H1 (cell line): ENCODE data around the gene ZNF350. TPM values are rescaled to one million over a fixed set of nuclear protein-coding genes. Genes with fewer than 3 reads are reported as not detected.
A peak's percentile ranks its signal among the peaks of the same experiment; 100 is the strongest.

Experiments used
- CTCF ChIA-PET: fragments of 300-600 bp; sonication (Branson Sonifier 250); formaldehyde crosslinking; loops from one replicate; lab custom pipeline; 2021; ENCODE audit not compliant: partially characterized antibody; lab: Charles Lee
- POLR2A ChIA-PET: fragments of 300-600 bp; sonication (Branson Sonifier 250); formaldehyde crosslinking; loops from one replicate; lab custom pipeline; 2021; ENCODE audit warnings: inconsistent platforms; ENCODE audit not compliant: partially characterized antibody; lab: Charles Lee
- DNase-seq, 2 experiments: peaks; one replicate each; pipeline versions ENCODE4 v3.0.0 to v3.0.0-alpha.2; 2010 to 2022; ENCODE audit warnings: low spot score in 2 of 2, low read depth in 1 of 2, mixed read lengths in 1 of 2
- FAIRE-seq: peaks from 2 replicates; lab custom pipeline; 2011; peaks lifted over from hg19 to GRCh38; lab: Jason Lieb, UNC
- H2AFZ ChIP-seq: 2 replicates; pipeline ENCODE4 v1.8.1; 2012; ENCODE audit warnings: low read length, inconsistent platforms
- H2AK5ac ChIP-seq: 2 replicates; pipeline ENCODE4 v1.6.1; 2013; ENCODE audit warnings: low read depth, low read length
- H2BK120ac ChIP-seq: replicated peaks from 2 replicates; pipeline ENCODE3; 2013; ENCODE audit warnings: low read depth, low read length, inconsistent platforms
- H2BK12ac ChIP-seq: 2 replicates; pipeline ENCODE4 v1.6.1; 2013; ENCODE audit warnings: low read depth, low read length
- H2BK15ac ChIP-seq: 2 replicates; pipeline ENCODE4 v1.6.1; 2013; ENCODE audit warnings: low read length
- H2BK20ac ChIP-seq: 2 replicates; pipeline ENCODE4 v1.6.1; 2013; ENCODE audit warnings: low read length
- H2BK5ac ChIP-seq: 2 replicates; pipeline ENCODE4 v1.6.1; 2013; ENCODE audit warnings: low read depth, low read length
- H3K14ac ChIP-seq: 2 replicates; pipeline ENCODE4 v1.6.1; 2013; ENCODE audit warnings: inconsistent platforms; ENCODE audit not compliant: insufficient read length
- H3K18ac ChIP-seq: 2 replicates; pipeline ENCODE4 v1.6.1; 2013; ENCODE audit warnings: low read length; ENCODE audit errors: extremely low read depth
- H3K23ac ChIP-seq: 2 replicates; pipeline ENCODE4 v1.6.1; 2013; ENCODE audit warnings: inconsistent platforms; ENCODE audit not compliant: insufficient read length
- H3K23me2 ChIP-seq: 2 replicates; pipeline ENCODE4 v1.6.1; 2013; ENCODE audit warnings: low read depth, low read length
- H3K27ac ChIP-seq: 2 replicates; pipeline ENCODE4 v1.6.1; 2011; ENCODE audit warnings: low read depth, low read length, inconsistent platforms
- H3K27me3 ChIP-seq, 4 experiments: replicated peaks in 1 of 4; 1 replicate in 1 of 4; 2 replicates in 3 of 4; pipeline versions ENCODE4 v1.6.1 to v1.8.1; 2011 to 2013; ENCODE audit warnings: low read length in 3 of 4, mild to moderate bottlenecking in 3 of 4, inconsistent platforms in 2 of 4, mixed read lengths in 2 of 4, moderate library complexity in 1 of 4; ENCODE audit not compliant: control insufficient read depth in 3 of 4, insufficient read depth in 3 of 4; ENCODE audit errors: extremely low read depth in 1 of 4
- H3K36me3 ChIP-seq, 4 experiments: 2 replicates each; pipeline versions ENCODE4 v1.6.1 to v1.8.1; 2011 to 2013; ENCODE audit warnings: mild to moderate bottlenecking in 4 of 4, low read length in 3 of 4, moderate library complexity in 2 of 4, control low read depth in 1 of 4, inconsistent platforms in 1 of 4; ENCODE audit not compliant: insufficient read depth in 4 of 4, control insufficient read depth in 2 of 4
- H3K4ac ChIP-seq: replicated peaks from 2 replicates; pipeline ENCODE3; 2013; ENCODE audit warnings: low read length, low read depth, mixed read lengths, inconsistent platforms; ENCODE audit not compliant: insufficient read length
- H3K4me1 ChIP-seq, 4 experiments: replicated peaks in 1 of 4; 1 replicate in 1 of 4; 2 replicates in 3 of 4; pipeline versions ENCODE4 v1.6.1 to v1.8.1; 2011 to 2013; ENCODE audit warnings: low read length in 3 of 4, inconsistent platforms in 2 of 4, mixed read lengths in 1 of 4; ENCODE audit not compliant: insufficient read depth in 4 of 4, control insufficient read depth in 3 of 4
- H3K4me2 ChIP-seq, 2 experiments: 2 replicates each; pipeline versions ENCODE4 v1.6.1 to v1.8.1; 2011 to 2013; ENCODE audit warnings: low read depth in 2 of 2, low read length in 2 of 2, control low read depth in 1 of 2, inconsistent platforms in 1 of 2, mild to moderate bottlenecking in 1 of 2; ENCODE audit not compliant: insufficient read depth in 1 of 2
- H3K4me3 ChIP-seq, 4 experiments: fragments of 200-600, 300-600 bp in 1 of 4; sonication (generic), shearing (Covaris generic), sonication (Bioruptor Twin) in 1 of 4; 2 replicates each; pipeline versions ENCODE4 v1.5.1 to v1.8.1; 2011 to 2016; ENCODE audit warnings: low read length in 4 of 4, low read depth in 3 of 4, control low read depth in 2 of 4, inconsistent platforms in 2 of 4, mild to moderate bottlenecking in 2 of 4, mixed read lengths in 1 of 4, moderate library complexity in 1 of 4; ENCODE audit not compliant: insufficient read depth in 2 of 4; ENCODE audit errors: extremely low read depth in 1 of 4
- H3K56ac ChIP-seq: replicated peaks from 2 replicates; pipeline ENCODE3; 2013; ENCODE audit warnings: low read depth, mild to moderate bottlenecking, mixed read lengths, low read length, inconsistent platforms; ENCODE audit not compliant: insufficient read length
- H3K79me1 ChIP-seq: 2 replicates; pipeline ENCODE4 v1.6.1; 2013; ENCODE audit warnings: low read depth, low read length, control low read depth
- H3K79me2 ChIP-seq, 2 experiments: 2 replicates each; pipeline versions ENCODE4 v1.6.1 to v1.8.1; 2012 to 2013; ENCODE audit warnings: low read length in 2 of 2, mild to moderate bottlenecking in 2 of 2, inconsistent platforms in 1 of 2; ENCODE audit not compliant: insufficient read depth in 2 of 2, control insufficient read depth in 1 of 2
- H3K9ac ChIP-seq, 4 experiments: replicated peaks in 1 of 4; 1 replicate in 1 of 4; 2 replicates in 3 of 4; pipeline versions ENCODE4 v1.6.1 to v1.8.1; 2011 to 2013; ENCODE audit warnings: low read depth in 3 of 4, low read length in 3 of 4, control low read depth in 2 of 4, mild to moderate bottlenecking in 2 of 4, moderate library complexity in 2 of 4, inconsistent platforms in 1 of 4; ENCODE audit errors: extremely low read depth in 1 of 4
- H3K9me3 ChIP-seq, 2 experiments: 2 replicates each; pipeline versions ENCODE4 v1.6.1 to v1.8.1; 2012 to 2013; ENCODE audit warnings: mild to moderate bottlenecking in 2 of 2, moderate library complexity in 2 of 2, control low read depth in 1 of 2, inconsistent platforms in 1 of 2, low read depth in 1 of 2, low read length in 1 of 2, mixed read lengths in 1 of 2; ENCODE audit not compliant: insufficient read depth in 2 of 2
- H4K20me1 ChIP-seq, 2 experiments: replicated peaks in 1 of 2; 2 replicates each; pipeline versions ENCODE3 to v1.8.1; 2011 to 2013; ENCODE audit warnings: inconsistent platforms in 2 of 2, low read length in 2 of 2, mild to moderate bottlenecking in 1 of 2; ENCODE audit not compliant: insufficient read depth in 2 of 2, control insufficient read depth in 1 of 2
- H4K5ac ChIP-seq: 2 replicates; pipeline ENCODE4 v1.6.1; 2013; ENCODE audit warnings: low read length, low read depth, mixed read lengths, inconsistent platforms; ENCODE audit not compliant: insufficient read length
- H4K8ac ChIP-seq: 2 replicates; pipeline ENCODE4 v1.8.0; 2013; ENCODE audit warnings: mild to moderate bottlenecking, moderate library complexity, low read length, inconsistent platforms; ENCODE audit not compliant: insufficient read depth; ENCODE audit errors: extremely low read depth
- H4K91ac ChIP-seq: replicated peaks from 2 replicates; pipeline ENCODE3; 2013; ENCODE audit warnings: low read length, mixed read lengths, inconsistent platforms; ENCODE audit not compliant: insufficient read length
- BRCA1 ChIP-seq: IDR thresholded peaks from 2 replicates; pipeline ENCODE4 v1.6.1; 2012; ENCODE audit warnings: low read depth, low read length, improper control_type of control experiment
- EGR1 ChIP-seq: IDR thresholded peaks from 2 replicates; pipeline ENCODE4 v1.6.1; 2011; ENCODE audit warnings: low read depth, low read length, borderline replicate concordance
- KDM5A ChIP-seq: fragments of 200-600 bp; IDR thresholded peaks from 2 replicates; pipeline ENCODE4 v1.7.1; 2012; ENCODE audit warnings: mild to moderate bottlenecking, low read length, inconsistent platforms, mixed read lengths
- MAX ChIP-seq: IDR thresholded peaks from 2 replicates; pipeline ENCODE4 v1.6.1; 2012; ENCODE audit warnings: inconsistent platforms
- NANOG ChIP-seq: IDR thresholded peaks from 2 replicates; pipeline ENCODE4 v1.6.1; 2011; ENCODE audit warnings: low read length, low read depth, mild to moderate bottlenecking, inconsistent platforms; ENCODE audit not compliant: insufficient read depth, poor library complexity, severe bottlenecking
- NRF1 ChIP-seq: IDR thresholded peaks from 2 replicates; pipeline ENCODE4 v1.6.1; 2011; ENCODE audit warnings: mild to moderate bottlenecking, low read depth, low read length, improper control_type of control experiment
- PHF8 ChIP-seq: fragments of 200-600 bp; sonication (generic); conservative IDR thresholded peaks from 2 replicates; pipeline ENCODE4 v1.7.1; 2012; ENCODE audit warnings: low read depth, mild to moderate bottlenecking, inconsistent platforms, low read length, moderate library complexity
- TAF7 ChIP-seq: optimal IDR thresholded peaks from 2 replicates; pipeline ENCODE3; 2011; ENCODE audit warnings: low read depth, mild to moderate bottlenecking, inconsistent platforms, low read length, moderate library complexity, borderline replicate concordance
- TBP ChIP-seq: IDR thresholded peaks from 2 replicates; pipeline ENCODE4 v1.6.1; 2011; ENCODE audit warnings: low read depth, low read length, improper control_type of control experiment
- WGBS, 2 experiments: shearing (Covaris generic) in 1 of 2; methylation state at CpG; one replicate each; pipeline versions ENCODE4 v1.1.6 to v1.1.7; 2013 to 2015; ENCODE audit warnings: low lambda C conversion rate in 2 of 2, mixed read lengths in 2 of 2, inconsistent platforms in 1 of 2, low coverage in 1 of 2, missing lambda C conversion rate in 1 of 2; ENCODE audit not compliant: insufficient replicate concordance in 2 of 2, insufficient coverage in 1 of 2, insufficient read length in 1 of 2; ENCODE audit errors: extremely low coverage in 1 of 2, missing lambda C conversion rate in 1 of 2; 5-methylcytosine and 5-hydroxymethylcytosine counted together
- polyA plus RNA-seq, 7 experiments: library from polyadenylated mRNA; depleted of rRNA in 3 of 7; stranded (reverse) in 5 of 7; unstranded in 2 of 7; fragments of >200 nt in 5 of 7; fragments of 200-250 nt in 2 of 7; gene quantifications; 1 replicate in 5 of 7; 2 replicates in 1 of 7; 4 replicates in 1 of 7; pipeline versions ENCODE4 v1.2.1 to v1.2.3, GENCODE V29; 2011 to 2013; ENCODE audit warnings: missing spikeins in 2 of 7, mixed read lengths in 2 of 7
- total RNA-seq: library from RNA; stranded (reverse); fragmentation: NEBNext Ultra II Directional; extraction: Animal tissue kit (Norgen Biotek cat#: 25700); gene quantifications from 2 replicates; pipeline ENCODE4 v1.2.1, GENCODE V29; 2021

Gene ZNF350
- total and polyA plus RNA-seq, 2 of the 8 experiments (the other 6 are each of a cell fraction or from before 2014, with no cell fraction given), result 1.7 to 5.3 TPM

- H4K5ac ChIP-seq, result peak overlapping the region; percentile 79
- H3K4me2 ChIP-seq, result peak overlapping the region; percentile 57 to 83
- no peak overlapping the region for H3K4ac ChIP-seq
- H3K9me3 ChIP-seq, result peaks cover 37 to 40% of the 10 kb centered on the region in 2 experiments
- H2BK15ac ChIP-seq, result no peak overlapping the region
- no peak overlapping the region for H2AFZ ChIP-seq
- no peak overlapping the region; the same call in 1 of the 2 replicates for H2BK12ac ChIP-seq
- no peak overlapping the region for H2BK20ac ChIP-seq
- peak overlapping the region; percentile 89 for H4K8ac ChIP-seq
- 0 out of 2 replicates have a peak, but pooled peaks cover 3% of the 10 kb centered on the region for H3K79me1 ChIP-seq
- no peak overlapping the region; the same call in 1 of the 2 replicates for H3K18ac ChIP-seq
- H3K14ac ChIP-seq, result no peak overlapping the region
- no peaks in the 10 kb centered on the region for H3K4me1 ChIP-seq
- no peak overlapping the region for H3K23ac ChIP-seq
- H2AK5ac ChIP-seq, result no peak overlapping the region
- H3K79me2 ChIP-seq, result peaks cover 0 to 39% of the 10 kb centered on the region in 2 experiments; a peak in 3 of 4 replicates
- ChIA-PET POLR2A (interaction anchor here (0.7 to 1.7 kb wide), 7 partner anchors 11 to 593 kb away, joined by 3 to 5 read pairs (median 3); partner anchors contain the start of genes ZNF614 and ZNF649), CTCF (no interaction called here)
- FAIRE-seq (no peak), DNase-seq (no peak)
- peak overlapping the region; percentile 39 for H4K91ac ChIP-seq
- H3K23me2 ChIP-seq, result peaks cover 5% of the 10 kb centered on the region; the same call in 1 of the 2 replicates
- WGBS, 2 experiments, result 17% methylated on average over 11 of the region's 11 CpGs; no CpG with 5 or more reads in 1 of the 2 experiments
- H3K4me3 ChIP-seq, result peak overlapping the region; percentile 65 to 98 (median 93)
- peak overlapping the region; percentile 99 for H3K27ac ChIP-seq
- H3K36me3 ChIP-seq, result peaks cover 2 to 13% (median 6%) of the 10 kb centered on the region in 4 experiments; a peak in 4 of 8 replicates
- no peaks in the 10 kb centered on the region for H3K27me3 ChIP-seq
- TF ChIP-seq EGR1 (no peak), BRCA1 (no peak), MAX (no peak), NANOG (no peak), TBP (no peak; the same call in 1 of the 2 replicates), PHF8 (no peak), NRF1 (no peak), TAF7 (no peak), KDM5A (no peak)
- H2BK5ac ChIP-seq, result no peak overlapping the region; the same call in 1 of the 2 replicates
- peaks cover 0 to 2% of the 10 kb centered on the region in 2 experiments for H4K20me1 ChIP-seq
- no peak overlapping the region for H2BK120ac ChIP-seq
- peak overlapping the region in 1 of 4 experiments; percentile 40; a peak in 3 of 7 replicates for H3K9ac ChIP-seq
- no peak overlapping the region for H3K56ac ChIP-seq
Observed at GRCh38 chr19:51926426-51926783, 60.2 kb downstream of the ZNF350 start.
